ENCODE results near the gene RLF.

RLF gene

DNA sequence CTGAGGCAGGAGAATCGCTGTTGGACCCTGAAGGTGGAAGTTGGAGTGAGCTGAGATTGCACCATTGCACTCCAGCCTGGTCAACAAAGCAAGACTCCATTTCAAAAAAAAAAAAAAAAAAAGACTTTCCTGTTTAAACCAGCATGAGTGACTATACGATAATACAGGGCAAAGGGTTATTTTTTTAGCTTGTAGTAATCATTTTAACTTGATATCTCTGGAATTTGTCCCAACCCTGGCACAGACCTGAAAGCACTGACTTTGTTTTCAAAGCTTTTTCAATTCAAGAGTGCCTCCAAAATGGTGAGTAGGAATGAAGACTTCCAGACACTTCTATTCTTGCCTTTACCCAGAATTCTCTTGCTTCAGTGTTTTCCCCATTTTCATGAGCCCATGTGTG lies 82.2 kb downstream of the RLF start:
- no peak for TF ChIP-seq GATA3 (IDR thresholded peaks at IDR 0.05; ENCODE audit: low read depth, low read length)

- TF ChIP-seq GATA3 (IDR thresholded peaks at IDR 0.05; ENCODE audit: low read depth, low read length): no peak
- no peak for TF ChIP-seq GATA2 (IDR thresholded peaks at IDR 0.05; ENCODE audit: low read depth, low read length)
Measured at GRCh38 chr1:40244138-40244744, 83.1 kb downstream of the RLF start.

- no peak for TF ChIP-seq GATA3 (IDR thresholded peaks at IDR 0.05; ENCODE audit: low read depth, low read length)
- no peak for TF ChIP-seq GATA2 (IDR thresholded peaks at IDR 0.05; ENCODE audit: low read depth, low read length)
Measured at GRCh38 chr1:40245686-40246085, 84.5 kb downstream of the RLF start.

DNA sequence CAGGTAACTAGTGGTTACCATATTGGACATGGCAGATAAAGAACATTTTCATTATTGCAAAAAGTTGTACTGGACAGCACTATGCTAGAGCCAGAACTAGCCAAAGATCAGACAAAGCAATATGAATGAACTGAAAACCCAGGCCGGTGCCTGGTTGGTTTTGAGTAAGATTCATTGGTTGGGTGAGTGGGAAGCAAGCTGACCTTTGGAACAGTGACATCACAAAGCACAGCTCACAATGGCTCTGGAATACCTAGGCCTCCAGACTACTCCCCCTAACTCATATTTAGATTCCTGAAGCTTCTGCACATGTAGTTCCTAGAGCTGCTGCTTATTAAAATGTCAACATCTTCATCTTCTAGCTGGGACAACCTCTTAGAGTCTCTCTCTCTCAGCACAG lies 86.5 kb downstream of the RLF start, which contains the start of gene TMCO2:
Gene TMCO2 (plus strand): TSS at position 283 of the 400 bp plus-strand sequence. CDS start 57 bp downstream, at position 340.
- TF ChIP-seq GATA3 (IDR thresholded peaks at IDR 0.05; ENCODE audit: low read depth, low read length): no peak
- no peak for TF ChIP-seq GATA2 (IDR thresholded peaks at IDR 0.05; ENCODE audit: low read depth, low read length)

- no peak for TF ChIP-seq GATA2 (IDR thresholded peaks at IDR 0.05; ENCODE audit: low read depth, low read length)
- TF ChIP-seq GATA3 (IDR thresholded peaks at IDR 0.05; ENCODE audit: low read depth, low read length): no peak
Measured at GRCh38 chr1:40248412-40248811, 87.2 kb downstream of the RLF start.

- TF ChIP-seq GATA2 (IDR thresholded peaks at IDR 0.05; ENCODE audit: low read depth, low read length): no peak
- no peak for TF ChIP-seq GATA3 (IDR thresholded peaks at IDR 0.05; ENCODE audit: low read depth, low read length)
Measured at GRCh38 chr1:40251456-40251855, 90.3 kb downstream of the RLF start.

- no peak for TF ChIP-seq GATA2 (IDR thresholded peaks at IDR 0.05; ENCODE audit: low read depth, low read length)
- no peak for TF ChIP-seq GATA3 (IDR thresholded peaks at IDR 0.05; ENCODE audit: low read depth, low read length)
Measured at GRCh38 chr1:40252601-40253000, 91.4 kb downstream of the RLF start.

DNA sequence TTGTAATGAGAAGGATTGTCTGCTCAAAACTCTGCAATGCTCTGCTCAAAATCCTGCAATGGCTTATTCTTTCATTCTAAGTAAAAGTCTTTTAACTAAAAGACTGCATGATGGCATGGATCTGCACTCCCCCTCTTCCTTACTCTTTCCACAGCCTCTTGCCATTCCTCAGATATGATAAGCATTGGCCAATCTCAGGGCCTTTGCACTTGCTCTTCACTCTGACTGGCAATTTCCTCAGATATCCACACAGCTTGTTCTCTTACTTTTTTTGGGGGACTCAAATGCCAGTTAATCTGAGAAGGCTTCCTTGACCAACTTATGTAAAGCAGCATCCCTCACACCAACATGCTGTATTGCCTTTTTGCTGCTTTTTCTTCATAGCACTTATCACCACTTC lies 94.0 kb downstream of the RLF start:
- no peak for TF ChIP-seq GATA2 (IDR thresholded peaks at IDR 0.05; ENCODE audit: low read depth, low read length)
- TF ChIP-seq GATA3 (IDR thresholded peaks at IDR 0.05; ENCODE audit: low read depth, low read length): no peak

DNA sequence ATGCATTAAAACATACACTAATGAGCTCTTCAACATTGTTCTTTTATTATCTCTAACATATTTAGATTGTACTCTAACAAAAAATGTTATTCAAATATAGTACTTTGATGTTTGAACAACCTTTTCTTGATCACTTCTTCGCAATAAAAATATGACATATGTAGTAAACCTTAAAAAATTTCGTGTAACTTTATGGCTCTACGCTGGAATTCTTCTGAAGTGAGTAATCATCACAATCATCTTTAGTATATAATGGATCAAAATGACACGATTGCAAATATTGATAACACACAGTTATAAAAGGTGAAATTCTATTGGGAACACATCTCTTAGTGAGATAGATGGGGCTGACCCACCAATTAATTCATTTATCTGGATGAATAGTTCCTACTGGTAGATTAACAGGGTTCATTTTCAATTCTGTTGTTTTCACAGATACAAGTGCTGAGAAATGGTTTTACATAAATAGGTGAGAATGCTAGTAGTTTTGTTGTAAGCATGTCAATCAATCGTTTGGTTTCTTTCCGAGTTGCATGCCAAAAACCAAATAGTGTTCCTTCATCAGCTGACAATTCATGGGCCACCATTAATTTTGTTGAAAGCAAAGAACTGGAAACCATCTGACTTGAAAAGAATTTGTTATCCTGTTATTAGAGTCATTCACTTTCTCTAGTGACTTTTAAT lies 95.4 kb downstream of the RLF start:
- no peak for TF ChIP-seq GATA2 (IDR thresholded peaks at IDR 0.05; ENCODE audit: low read depth, low read length)

- TF ChIP-seq GATA2 (IDR thresholded peaks at IDR 0.05; ENCODE audit: low read depth, low read length): no peak
- TF ChIP-seq GATA3 (IDR thresholded peaks at IDR 0.05; ENCODE audit: low read depth, low read length): no peak
Measured at GRCh38 chr1:40257313-40257687, 96.1 kb downstream of the RLF start.

- TF ChIP-seq GATA3 (IDR thresholded peaks at IDR 0.05; ENCODE audit: low read depth, low read length): no peak
- TF ChIP-seq GATA2 (IDR thresholded peaks at IDR 0.05; ENCODE audit: low read depth, low read length): no peak
Measured at GRCh38 chr1:40257688-40258444, 96.7 kb downstream of the RLF start, which contains the start of gene ZMPSTE24. Gene ZMPSTE24 (plus strand): TSS chr1:40258236. CDS start chr1:40258272, 36 bp downstream.

GRCh38 chr1:40258445-40258769 lies 97.2 kb downstream of the RLF start:
- TF ChIP-seq GATA3 (IDR thresholded peaks at IDR 0.05; ENCODE audit: low read depth, low read length) (no peak), GATA2 (IDR thresholded peaks at IDR 0.05; ENCODE audit: low read depth, low read length) (no peak)

DNA sequence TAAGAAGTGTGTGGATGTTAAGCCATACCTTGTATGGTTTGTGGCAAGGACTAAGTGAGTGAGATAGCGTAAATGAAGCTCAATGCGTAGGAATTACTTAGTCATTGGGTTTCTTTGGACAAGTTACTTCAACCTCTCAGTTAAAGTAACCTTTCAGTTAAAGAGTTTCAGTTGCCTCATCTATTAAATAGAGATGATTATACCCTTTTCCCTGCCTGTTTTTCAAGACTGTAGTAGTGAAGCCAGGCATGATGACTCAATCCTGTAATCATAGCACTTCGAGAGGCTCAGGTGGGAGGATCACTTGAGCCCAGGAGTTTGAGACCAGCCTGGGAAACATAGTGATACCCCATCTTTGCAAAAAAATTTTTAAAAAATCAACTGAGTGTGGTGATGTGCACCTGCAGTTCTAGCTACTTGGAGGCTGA lies 103.2 kb downstream of the RLF start:
- no peak for TF ChIP-seq GATA3 (IDR thresholded peaks at IDR 0.05; ENCODE audit: low read depth, low read length)
- no peak for TF ChIP-seq GATA2 (IDR thresholded peaks at IDR 0.05; ENCODE audit: low read depth, low read length)

GRCh38 chr1:40265298-40265697 lies 104.1 kb downstream of the RLF start:
- TF ChIP-seq GATA2 (IDR thresholded peaks at IDR 0.05; ENCODE audit: low read depth, low read length): no peak
- TF ChIP-seq GATA3 (IDR thresholded peaks at IDR 0.05; ENCODE audit: low read depth, low read length): no peak

- TF ChIP-seq GATA3 (IDR thresholded peaks at IDR 0.05; ENCODE audit: low read depth, low read length) (no peak), GATA2 (IDR thresholded peaks at IDR 0.05; ENCODE audit: low read depth, low read length) (no peak)
Measured at GRCh38 chr1:40265919-40266318, 104.7 kb downstream of the RLF start.

Data from SH-SY5Y (cell line).